ENCODE measurements around the gene ITGA1.

DNA sequence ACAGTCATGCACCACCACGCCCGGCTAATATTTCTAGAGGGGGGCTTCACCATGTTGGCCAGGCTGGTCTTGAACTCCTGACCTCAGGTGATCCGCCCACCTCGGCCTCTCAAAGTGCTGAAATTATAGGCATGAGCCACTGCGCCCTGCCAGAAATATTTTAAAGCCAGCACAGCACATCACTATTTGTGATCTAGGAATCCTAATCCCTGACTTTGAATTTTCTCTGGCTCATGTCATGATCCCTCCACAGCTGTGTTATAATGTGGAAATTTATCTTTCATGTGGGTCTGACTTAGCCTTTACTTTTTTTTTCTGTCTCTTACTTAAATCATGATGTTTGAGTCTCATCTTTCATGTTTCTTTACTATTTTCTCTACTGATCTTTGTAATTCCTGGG lies 18.7 kb upstream of the ITGA1 start:
- TF ChIP-seq, protein P1, sequence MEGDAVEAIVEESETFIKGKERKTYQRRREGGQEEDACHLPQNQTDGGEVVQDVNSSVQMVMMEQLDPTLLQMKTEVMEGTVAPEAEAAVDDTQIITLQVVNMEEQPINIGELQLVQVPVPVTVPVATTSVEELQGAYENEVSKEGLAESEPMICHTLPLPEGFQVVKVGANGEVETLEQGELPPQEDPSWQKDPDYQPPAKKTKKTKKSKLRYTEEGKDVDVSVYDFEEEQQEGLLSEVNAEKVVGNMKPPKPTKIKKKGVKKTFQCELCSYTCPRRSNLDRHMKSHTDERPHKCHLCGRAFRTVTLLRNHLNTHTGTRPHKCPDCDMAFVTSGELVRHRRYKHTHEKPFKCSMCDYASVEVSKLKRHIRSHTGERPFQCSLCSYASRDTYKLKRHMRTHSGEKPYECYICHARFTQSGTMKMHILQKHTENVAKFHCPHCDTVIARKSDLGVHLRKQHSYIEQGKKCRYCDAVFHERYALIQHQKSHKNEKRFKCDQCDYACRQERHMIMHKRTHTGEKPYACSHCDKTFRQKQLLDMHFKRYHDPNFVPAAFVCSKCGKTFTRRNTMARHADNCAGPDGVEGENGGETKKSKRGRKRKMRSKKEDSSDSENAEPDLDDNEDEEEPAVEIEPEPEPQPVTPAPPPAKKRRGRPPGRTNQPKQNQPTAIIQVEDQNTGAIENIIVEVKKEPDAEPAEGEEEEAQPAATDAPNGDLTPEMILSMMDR (IDR thresholded peaks at IDR 0.05) = no peak
- no peak for TF ChIP-seq POLR2AphosphoS5 (IDR thresholded peaks at IDR 0.05)
- TF ChIP-seq POLR2A (IDR thresholded peaks at IDR 0.05) = no peak
- TF ChIP-seq EP300 (IDR thresholded peaks at IDR 0.05) = no peak
